HepG2 (cell line): ENCODE results near the gene C19orf44. TPM values are rescaled to one million over a fixed set of nuclear protein-coding genes. Genes with fewer than 3 reads are reported as not detected.

Experiments used
- CEBPZ ChIP-seq: IDR thresholded peaks from 2 replicates; pipeline ENCODE4 v1.6.1; 2012; ENCODE audit warnings: low read length, improper control_type of control experiment
- GMEB1 ChIP-seq: sonication (generic); formaldehyde crosslinking; IDR thresholded peaks from 2 replicates; pipeline ENCODE4 v1.5.1; 2020; ENCODE audit warnings: missing genetic modification reagents, mild to moderate bottlenecking, borderline replicate concordance
- HOXD1 ChIP-seq: sonication (generic); formaldehyde crosslinking; IDR thresholded peaks from 2 replicates; pipeline ENCODE4 v1.5.0; 2020; ENCODE audit warnings: missing genetic modification reagents
- MAZ ChIP-seq, 2 experiments: sonication (generic) in 1 of 2; formaldehyde crosslinking in 1 of 2; IDR thresholded peaks; 2 replicates each; pipeline versions ENCODE4 v1.5.0 to v1.6.1; 2012 to 2020; ENCODE audit warnings: low read depth in 2 of 2, mild to moderate bottlenecking in 2 of 2, borderline replicate concordance in 1 of 2, improper control_type of control experiment in 1 of 2, low read length in 1 of 2, missing genetic modification reagents in 1 of 2, moderate library complexity in 1 of 2
- MZF1 ChIP-seq: sonication (generic); formaldehyde crosslinking; IDR thresholded peaks from 2 replicates; pipeline ENCODE4 v1.8.1; 2023; ENCODE audit warnings: mild to moderate bottlenecking, missing genetic modification reagents, borderline replicate concordance
- NFE2L2 ChIP-seq: fragments of 150-350 bp; IDR thresholded peaks from 2 replicates; pipeline ENCODE4 v1.6.1; 2014; ENCODE audit warnings: low read length
- RBFOX2 ChIP-seq: fragments of 200-400 bp; formaldehyde crosslinking; IDR thresholded peaks from 2 replicates; pipeline ENCODE4 v1.6.1; 2017; ENCODE audit warnings: low read depth, mild to moderate bottlenecking, low read length
- RNF219 ChIP-seq: sonication (generic); formaldehyde crosslinking; IDR thresholded peaks from 2 replicates; pipeline ENCODE4 v1.5.0; 2020; ENCODE audit warnings: mild to moderate bottlenecking, missing genetic modification reagents
- SIN3A ChIP-seq: IDR thresholded peaks from 2 replicates; pipeline ENCODE4 v1.6.1; 2011; ENCODE audit warnings: low read depth, mild to moderate bottlenecking, control low read depth, low read length, borderline replicate concordance
- TBL1XR1 ChIP-seq: fragments of 150-350 bp; IDR thresholded peaks from 2 replicates; pipeline ENCODE4 v1.6.1; 2014; ENCODE audit warnings: borderline replicate concordance, low read length; ENCODE audit not compliant: partially characterized antibody
- ZNF253 ChIP-seq: sonication (generic); formaldehyde crosslinking; IDR thresholded peaks from 2 replicates; pipeline ENCODE4 v1.8.0; 2022; ENCODE audit warnings: mild to moderate bottlenecking, missing genetic modification reagents, borderline replicate concordance
- ZNF256 ChIP-seq: sonication (generic); formaldehyde crosslinking; conservative IDR thresholded peaks from 2 replicates; pipeline ENCODE4 v1.4.0; 2020; ENCODE audit warnings: missing genetic modification reagents
- ZNF260 ChIP-seq: sonication (generic); formaldehyde crosslinking; IDR thresholded peaks from 2 replicates; pipeline ENCODE4 v1.4.0; 2020; ENCODE audit warnings: missing genetic modification reagents, low read depth, mild to moderate bottlenecking, borderline replicate concordance
- ZNF282 ChIP-seq: fragments of 450-650 bp; IDR thresholded peaks from 2 replicates; pipeline ENCODE4 v1.6.1; 2018; ENCODE audit not compliant: partially characterized antibody
- ZNF546 ChIP-seq: sonication (generic); formaldehyde crosslinking; conservative IDR thresholded peaks from 2 replicates; pipeline ENCODE4 v1.8.1; 2023; ENCODE audit warnings: mild to moderate bottlenecking, missing genetic modification reagents
- ZNF598 ChIP-seq: sonication (generic); formaldehyde crosslinking; IDR thresholded peaks from 2 replicates; pipeline ENCODE4 v1.5.1; 2020; ENCODE audit warnings: mild to moderate bottlenecking, missing genetic modification reagents, borderline replicate concordance
- ZNF629 ChIP-seq: sonication (generic); formaldehyde crosslinking; conservative IDR thresholded peaks from 2 replicates; pipeline ENCODE4 v1.5.0; 2020; ENCODE audit warnings: missing genetic modification reagents
- polyA plus RNA-seq, 8 experiments: library from polyadenylated mRNA; depleted of rRNA in 3 of 8; stranded (reverse) in 7 of 8; unstranded in 1 of 8; fragments of >200 nt; fragmentation: Illumina TruSeq in 4 of 8; extraction: Trizol in 4 of 8; gene quantifications; 2 replicates each; pipeline versions ENCODE4 v1.2.1 to v1.2.3, GENCODE V29; 2011 to 2016; ENCODE audit warnings: low read depth in 4 of 8, missing spikeins in 1 of 8, mixed read lengths in 1 of 8; ENCODE audit not compliant: insufficient read depth in 1 of 8
- total RNA-seq, 5 experiments: library from RNA; depleted of rRNA; stranded (reverse); fragments of >200 nt; fragmentation: Illumina TruSeq; extraction: Trizol; gene quantifications; 2 replicates each; pipeline ENCODE4 v1.2.3, GENCODE V29; 2016; ENCODE audit warnings: low read depth in 1 of 5

C19orf44 gene
- total and polyA plus RNA-seq, 2 of the 13 experiments (the other 11 are each of a cell fraction or from before 2014, with no cell fraction given): 3.2 to 4.3 TPM

- no peak for TF ChIP-seq CEBPZ
- TF ChIP-seq ZNF256 (CRISPR knock-in tag): peak; percentile 90; the same call in 1 of the 2 replicates
- no peak for TF ChIP-seq ZNF546 (CRISPR knock-in tag)
- TF ChIP-seq SIN3A: 0 out of 2 replicates have a peak, but pooled peaks have one; percentile 67
- no peak for TF ChIP-seq MZF1 (CRISPR knock-in tag)
- TF ChIP-seq ZNF253 (CRISPR knock-in tag): peak; percentile 23; the same call in 1 of the 2 replicates
- peak; percentile 97 for TF ChIP-seq RBFOX2
- TF ChIP-seq ZNF629 (CRISPR knock-in tag): no peak
- TF ChIP-seq ZNF598 (CRISPR knock-in tag): 0 out of 2 replicates have a peak, but pooled peaks have one; percentile 45
- no peak for TF ChIP-seq RNF219 (CRISPR knock-in tag)
- TF ChIP-seq GMEB1 (CRISPR knock-in tag): peak; percentile 92
- 0 out of 2 replicates have a peak, but pooled peaks have one; percentile 25 for TF ChIP-seq MAZ (IDR thresholded peaks at IDR 0.05; ENCODE audit: borderline replicate concordance, low read depth, low read length)
- no peak for TF ChIP-seq MAZ (CRISPR knock-in tag; IDR thresholded peaks at IDR 0.05; ENCODE audit: low read depth)
- TF ChIP-seq NFE2L2: no peak
- TF ChIP-seq ZNF282: no peak
- TF ChIP-seq TBL1XR1: no peak
- peak; percentile 25; the same call in 1 of the 2 replicates for TF ChIP-seq HOXD1 (CRISPR knock-in tag)
- no peak for TF ChIP-seq ZNF260 (CRISPR knock-in tag)
Measured at GRCh38 chr19:16542045-16542909, 46.1 kb downstream of the C19orf44 start, which contains the start of gene CHERP (continued).
